HepG2 (cell line): Measurements from ENCODE around the gene TNFRSF25. TPM values are rescaled to one million over a fixed set of nuclear protein-coding genes. Genes with fewer than 3 reads are reported as not detected.

ENCODE experiments used
- FOSL2 ChIP-seq: sonication (generic); formaldehyde crosslinking; IDR thresholded peaks from 2 replicates; pipeline ENCODE4 v1.4.0; 2020; ENCODE audit warnings: missing genetic modification reagents
- GATAD2A ChIP-seq: IDR thresholded peaks from 2 replicates; pipeline ENCODE4 v1.6.1; 2016
- ISX ChIP-seq: sonication (generic); formaldehyde crosslinking; conservative IDR thresholded peaks from 2 replicates; pipeline ENCODE4 v1.5.0; 2020; ENCODE audit warnings: missing genetic modification reagents
- MTA1 ChIP-seq: sonication (generic); formaldehyde crosslinking; IDR thresholded peaks from 2 replicates; pipeline ENCODE4 v1.4.0; 2020; ENCODE audit warnings: missing genetic modification reagents, mild to moderate bottlenecking, borderline replicate concordance
- MTA3 ChIP-seq: sonication (generic); formaldehyde crosslinking; IDR thresholded peaks from 2 replicates; pipeline ENCODE4 v1.4.0; 2020; ENCODE audit warnings: missing genetic modification reagents
- NAIF1 ChIP-seq: sonication (generic); formaldehyde crosslinking; IDR thresholded peaks from 2 replicates; pipeline ENCODE4 v1.5.0; 2020; ENCODE audit warnings: mild to moderate bottlenecking, missing genetic modification reagents, borderline replicate concordance
- PHF5A ChIP-seq: IDR thresholded peaks from one replicate; pipeline ENCODE4 v1.6.1; 2018; ENCODE audit warnings: low read depth, missing genetic modification reagents; ENCODE audit not compliant: unreplicated experiment
- PTBP1 ChIP-seq: fragments of 200-400 bp; formaldehyde crosslinking; IDR thresholded peaks from 2 replicates; pipeline ENCODE4 v1.6.1; 2018; ENCODE audit warnings: low read length, low read depth; ENCODE audit not compliant: poor library complexity, severe bottlenecking
- REL ChIP-seq: sonication (generic); formaldehyde crosslinking; conservative IDR thresholded peaks from 2 replicates; pipeline ENCODE4 v1.8.0; 2022; ENCODE audit warnings: mild to moderate bottlenecking, missing genetic modification reagents, moderate library complexity
- SP140L ChIP-seq: sonication (generic); formaldehyde crosslinking; IDR thresholded peaks from 2 replicates; pipeline ENCODE4 v1.4.0; 2020; ENCODE audit warnings: missing genetic modification reagents, borderline replicate concordance
- SP4 ChIP-seq: sonication (generic); formaldehyde crosslinking; IDR thresholded peaks from 2 replicates; pipeline ENCODE4 v1.8.1; 2023; ENCODE audit warnings: mild to moderate bottlenecking, missing genetic modification reagents
- ZBTB7B ChIP-seq: sonication (generic); formaldehyde crosslinking; IDR thresholded peaks from 2 replicates; pipeline ENCODE4 v1.4.0; 2020; ENCODE audit warnings: missing genetic modification reagents
- ZNF263 ChIP-seq: sonication (generic); formaldehyde crosslinking; IDR thresholded peaks from 2 replicates; pipeline ENCODE4 v1.4.0; 2020; ENCODE audit warnings: missing genetic modification reagents
- polyA plus RNA-seq, 8 experiments: library from polyadenylated mRNA; depleted of rRNA in 3 of 8; stranded (reverse) in 7 of 8; unstranded in 1 of 8; fragments of >200 nt; fragmentation: Illumina TruSeq in 4 of 8; extraction: Trizol in 4 of 8; gene quantifications; 2 replicates each; pipeline versions ENCODE4 v1.2.1 to v1.2.3, GENCODE V29; 2011 to 2016; ENCODE audit warnings: low read depth in 4 of 8, missing spikeins in 1 of 8, mixed read lengths in 1 of 8; ENCODE audit not compliant: insufficient read depth in 1 of 8
- total RNA-seq, 5 experiments: library from RNA; depleted of rRNA; stranded (reverse); fragments of >200 nt; fragmentation: Illumina TruSeq; extraction: Trizol; gene quantifications; 2 replicates each; pipeline ENCODE4 v1.2.3, GENCODE V29; 2016; ENCODE audit warnings: low read depth in 1 of 5
- TF ChIP-seq, protein P1 (sequence below): sonication (generic); formaldehyde crosslinking; IDR thresholded peaks from 2 replicates; pipeline ENCODE4 v1.4.0; 2020; ENCODE audit warnings: low read depth, missing genetic modification reagents
- TF ChIP-seq, protein P2 (sequence below): sonication (generic); formaldehyde crosslinking; IDR thresholded peaks from 2 replicates; pipeline ENCODE4 v1.4.0; 2020; ENCODE audit warnings: missing genetic modification reagents, borderline replicate concordance
- TF ChIP-seq, protein P3 (sequence below): sonication (generic); formaldehyde crosslinking; IDR thresholded peaks from 2 replicates; pipeline ENCODE4 v1.8.1; 2023; ENCODE audit warnings: missing genetic modification reagents, inconsistent platforms, borderline replicate concordance
- TF ChIP-seq, protein P4 (sequence below): sonication (generic); IDR thresholded peaks from 2 replicates; pipeline ENCODE4 v1.6.1; 2016; ENCODE audit warnings: low read depth, borderline replicate concordance
- TF ChIP-seq, protein P5 (sequence below): sonication (generic); formaldehyde crosslinking; IDR thresholded peaks from 2 replicates; pipeline ENCODE4 v1.5.1; 2020; ENCODE audit warnings: missing genetic modification reagents, mild to moderate bottlenecking, borderline replicate concordance

Gene TNFRSF25
- total and polyA plus RNA-seq, 2 of the 13 experiments (the other 11 are each of a cell fraction or from before 2014, with no cell fraction given), result 1.4 to 1.5 TPM

DNA sequence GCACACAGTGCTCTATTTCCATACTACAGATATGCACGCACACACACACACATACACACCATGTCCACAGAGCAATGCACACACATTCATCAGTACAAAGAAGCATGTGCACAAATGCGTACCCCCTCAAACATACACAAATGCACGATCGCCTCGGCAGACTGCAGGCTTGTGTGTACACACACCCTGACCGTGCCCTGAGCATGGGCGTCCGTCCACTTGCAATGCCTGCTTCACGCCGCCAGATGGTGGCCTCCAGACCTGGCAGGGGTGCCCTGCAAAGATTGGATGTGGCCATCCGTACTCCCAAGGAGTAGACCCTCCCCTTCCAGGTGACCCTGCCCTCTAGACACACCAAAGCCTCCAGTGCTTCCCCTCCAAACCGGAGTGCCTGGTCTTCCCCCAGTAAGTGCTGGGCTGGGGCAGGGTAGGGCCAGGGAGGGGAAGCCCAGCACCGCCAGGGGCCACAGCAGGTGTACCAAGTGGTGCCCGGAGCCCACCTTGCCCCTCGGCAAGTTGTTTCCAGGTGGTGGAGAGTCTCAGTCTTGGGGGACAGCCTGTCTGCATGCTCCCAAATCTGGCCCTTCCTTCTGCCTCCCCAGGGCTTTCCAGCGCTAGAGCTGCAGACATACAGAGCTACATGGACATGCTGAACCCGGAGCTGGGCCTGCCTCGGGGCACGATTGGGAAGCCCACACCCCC lies 20.8 kb downstream of the TNFRSF25 start (continued):
- TF ChIP-seq ZNF263 (CRISPR knock-in tag), result 0 out of 2 replicates have a peak, but pooled peaks have one; percentile 74
- no peak for TF ChIP-seq ISX (CRISPR knock-in tag)
- TF ChIP-seq PHF5A (CRISPR knock-in tag), result no peak
- TF ChIP-seq, protein P1, sequence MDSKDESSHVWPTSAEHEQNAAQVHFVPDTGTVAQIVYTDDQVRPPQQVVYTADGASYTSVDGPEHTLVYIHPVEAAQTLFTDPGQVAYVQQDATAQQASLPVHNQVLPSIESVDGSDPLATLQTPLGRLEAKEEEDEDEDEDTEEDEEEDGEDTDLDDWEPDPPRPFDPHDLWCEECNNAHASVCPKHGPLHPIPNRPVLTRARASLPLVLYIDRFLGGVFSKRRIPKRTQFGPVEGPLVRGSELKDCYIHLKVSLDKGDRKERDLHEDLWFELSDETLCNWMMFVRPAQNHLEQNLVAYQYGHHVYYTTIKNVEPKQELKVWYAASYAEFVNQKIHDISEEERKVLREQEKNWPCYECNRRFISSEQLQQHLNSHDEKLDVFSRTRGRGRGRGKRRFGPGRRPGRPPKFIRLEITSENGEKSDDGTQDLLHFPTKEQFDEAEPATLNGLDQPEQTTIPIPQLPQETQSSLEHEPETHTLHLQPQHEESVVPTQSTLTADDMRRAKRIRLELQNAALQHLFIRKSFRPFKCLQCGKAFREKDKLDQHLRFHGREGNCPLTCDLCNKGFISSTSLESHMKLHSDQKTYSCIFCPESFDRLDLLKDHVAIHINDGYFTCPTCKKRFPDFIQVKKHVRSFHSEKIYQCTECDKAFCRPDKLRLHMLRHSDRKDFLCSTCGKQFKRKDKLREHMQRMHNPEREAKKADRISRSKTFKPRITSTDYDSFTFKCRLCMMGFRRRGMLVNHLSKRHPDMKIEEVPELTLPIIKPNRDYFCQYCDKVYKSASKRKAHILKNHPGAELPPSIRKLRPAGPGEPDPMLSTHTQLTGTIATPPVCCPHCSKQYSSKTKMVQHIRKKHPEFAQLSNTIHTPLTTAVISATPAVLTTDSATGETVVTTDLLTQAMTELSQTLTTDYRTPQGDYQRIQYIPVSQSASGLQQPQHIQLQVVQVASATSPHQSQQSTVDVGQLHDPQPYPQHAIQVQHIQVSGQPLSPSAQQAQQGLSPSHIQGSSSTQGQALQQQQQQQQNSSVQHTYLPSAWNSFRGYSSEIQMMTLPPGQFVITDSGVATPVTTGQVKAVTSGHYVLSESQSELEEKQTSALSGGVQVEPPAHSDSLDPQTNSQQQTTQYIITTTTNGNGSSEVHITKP (CRISPR knock-in tag), result 0 out of 2 replicates have a peak, but pooled peaks have one; percentile 35
- peak; percentile 72 for TF ChIP-seq ZBTB7B (CRISPR knock-in tag)
- TF ChIP-seq, protein P2, sequence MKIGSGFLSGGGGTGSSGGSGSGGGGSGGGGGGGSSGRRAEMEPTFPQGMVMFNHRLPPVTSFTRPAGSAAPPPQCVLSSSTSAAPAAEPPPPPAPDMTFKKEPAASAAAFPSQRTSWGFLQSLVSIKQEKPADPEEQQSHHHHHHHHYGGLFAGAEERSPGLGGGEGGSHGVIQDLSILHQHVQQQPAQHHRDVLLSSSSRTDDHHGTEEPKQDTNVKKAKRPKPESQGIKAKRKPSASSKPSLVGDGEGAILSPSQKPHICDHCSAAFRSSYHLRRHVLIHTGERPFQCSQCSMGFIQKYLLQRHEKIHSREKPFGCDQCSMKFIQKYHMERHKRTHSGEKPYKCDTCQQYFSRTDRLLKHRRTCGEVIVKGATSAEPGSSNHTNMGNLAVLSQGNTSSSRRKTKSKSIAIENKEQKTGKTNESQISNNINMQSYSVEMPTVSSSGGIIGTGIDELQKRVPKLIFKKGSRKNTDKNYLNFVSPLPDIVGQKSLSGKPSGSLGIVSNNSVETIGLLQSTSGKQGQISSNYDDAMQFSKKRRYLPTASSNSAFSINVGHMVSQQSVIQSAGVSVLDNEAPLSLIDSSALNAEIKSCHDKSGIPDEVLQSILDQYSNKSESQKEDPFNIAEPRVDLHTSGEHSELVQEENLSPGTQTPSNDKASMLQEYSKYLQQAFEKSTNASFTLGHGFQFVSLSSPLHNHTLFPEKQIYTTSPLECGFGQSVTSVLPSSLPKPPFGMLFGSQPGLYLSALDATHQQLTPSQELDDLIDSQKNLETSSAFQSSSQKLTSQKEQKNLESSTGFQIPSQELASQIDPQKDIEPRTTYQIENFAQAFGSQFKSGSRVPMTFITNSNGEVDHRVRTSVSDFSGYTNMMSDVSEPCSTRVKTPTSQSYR, result no peak
- TF ChIP-seq FOSL2, result no peak
- no peak for TF ChIP-seq NAIF1 (CRISPR knock-in tag)
- TF ChIP-seq, protein P3, sequence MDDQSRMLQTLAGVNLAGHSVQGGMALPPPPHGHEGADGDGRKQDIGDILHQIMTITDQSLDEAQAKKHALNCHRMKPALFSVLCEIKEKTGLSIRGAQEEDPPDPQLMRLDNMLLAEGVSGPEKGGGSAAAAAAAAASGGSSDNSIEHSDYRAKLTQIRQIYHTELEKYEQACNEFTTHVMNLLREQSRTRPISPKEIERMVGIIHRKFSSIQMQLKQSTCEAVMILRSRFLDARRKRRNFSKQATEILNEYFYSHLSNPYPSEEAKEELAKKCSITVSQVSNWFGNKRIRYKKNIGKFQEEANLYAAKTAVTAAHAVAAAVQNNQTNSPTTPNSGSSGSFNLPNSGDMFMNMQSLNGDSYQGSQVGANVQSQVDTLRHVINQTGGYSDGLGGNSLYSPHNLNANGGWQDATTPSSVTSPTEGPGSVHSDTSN (CRISPR knock-in tag), result no peak
- TF ChIP-seq, protein P4, sequence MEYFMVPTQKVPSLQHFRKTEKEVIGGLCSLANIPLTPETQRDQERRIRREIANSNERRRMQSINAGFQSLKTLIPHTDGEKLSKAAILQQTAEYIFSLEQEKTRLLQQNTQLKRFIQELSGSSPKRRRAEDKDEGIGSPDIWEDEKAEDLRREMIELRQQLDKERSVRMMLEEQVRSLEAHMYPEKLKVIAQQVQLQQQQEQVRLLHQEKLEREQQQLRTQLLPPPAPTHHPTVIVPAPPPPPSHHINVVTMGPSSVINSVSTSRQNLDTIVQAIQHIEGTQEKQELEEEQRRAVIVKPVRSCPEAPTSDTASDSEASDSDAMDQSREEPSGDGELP, result peak; percentile 13; the same call in 1 of the 2 replicates
- no peak for TF ChIP-seq PTBP1
- TF ChIP-seq, protein P5, sequence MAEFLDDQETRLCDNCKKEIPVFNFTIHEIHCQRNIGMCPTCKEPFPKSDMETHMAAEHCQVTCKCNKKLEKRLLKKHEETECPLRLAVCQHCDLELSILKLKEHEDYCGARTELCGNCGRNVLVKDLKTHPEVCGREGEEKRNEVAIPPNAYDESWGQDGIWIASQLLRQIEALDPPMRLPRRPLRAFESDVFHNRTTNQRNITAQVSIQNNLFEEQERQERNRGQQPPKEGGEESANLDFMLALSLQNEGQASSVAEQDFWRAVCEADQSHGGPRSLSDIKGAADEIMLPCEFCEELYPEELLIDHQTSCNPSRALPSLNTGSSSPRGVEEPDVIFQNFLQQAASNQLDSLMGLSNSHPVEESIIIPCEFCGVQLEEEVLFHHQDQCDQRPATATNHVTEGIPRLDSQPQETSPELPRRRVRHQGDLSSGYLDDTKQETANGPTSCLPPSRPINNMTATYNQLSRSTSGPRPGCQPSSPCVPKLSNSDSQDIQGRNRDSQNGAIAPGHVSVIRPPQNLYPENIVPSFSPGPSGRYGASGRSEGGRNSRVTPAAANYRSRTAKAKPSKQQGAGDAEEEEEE (CRISPR knock-in tag), result no peak
- TF ChIP-seq MTA3 (CRISPR knock-in tag), result no peak
- peak; percentile 59; the same call in 1 of the 2 replicates for TF ChIP-seq SP4
- TF ChIP-seq MTA1 (CRISPR knock-in tag), result peak; percentile 82; the same call in 1 of the 2 replicates
- TF ChIP-seq SP140L (CRISPR knock-in tag), result no peak
- no peak for TF ChIP-seq REL (CRISPR knock-in tag)
- peak; percentile 68 for TF ChIP-seq GATAD2A (CRISPR knock-in tag)
